ENCODE measurements around the gene TDRD5.

GRCh38 chr1:179702946-179703539 lies 111.4 kb downstream of the TDRD5 start:
- no peak for TF ChIP-seq CTCF (IDR thresholded peaks at IDR 0.05; ENCODE audit: poor library complexity, severe bottlenecking)
- TF ChIP-seq POLR2AphosphoS5 (IDR thresholded peaks at IDR 0.05): no peak
- no peak for TF ChIP-seq RAD21 (conservative IDR thresholded peaks at IDR 0.05)
